ENCODE measurements around the gene DHX30. TPM values are rescaled to one million over a fixed set of nuclear protein-coding genes. Genes with fewer than 3 reads are reported as not detected.

Gene DHX30
- total and polyA plus RNA-seq, 2 of the 4 experiments (the other 2 are of a cell fraction) = 55.6 to 57.2 TPM

DNA sequence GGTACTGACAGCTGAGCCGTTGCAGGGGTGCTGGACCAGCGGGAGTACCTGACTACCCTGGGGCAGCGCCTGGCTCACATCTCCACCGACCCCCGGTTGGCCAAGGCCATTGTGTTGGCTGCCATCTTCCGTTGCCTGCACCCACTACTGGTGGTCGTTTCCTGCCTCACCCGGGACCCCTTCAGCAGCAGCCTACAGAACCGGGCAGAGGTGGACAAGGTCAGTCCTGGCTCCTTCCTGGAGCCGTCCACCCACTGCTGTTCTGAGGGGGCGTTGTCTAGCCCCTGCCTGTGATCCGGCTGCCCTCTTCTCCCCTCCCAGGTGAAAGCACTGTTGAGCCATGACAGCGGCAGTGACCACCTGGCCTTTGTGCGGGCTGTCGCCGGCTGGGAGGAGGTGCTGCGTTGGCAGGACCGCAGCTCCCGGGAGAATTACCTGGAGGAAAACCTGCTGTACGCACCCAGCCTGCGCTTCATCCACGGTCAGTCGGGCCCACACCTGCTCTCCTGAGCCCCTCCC lies 45.7 kb downstream of the DHX30 start:
- Histone ChIP-seq H3K18ac (ENCODE audit: low read depth, low read length) (no peak overlapping the region), H3K27ac (ENCODE audit: insufficient read depth, low read length) (no peak overlapping the region), H2BK20ac (ENCODE audit: low read depth, low read length) (no peak overlapping the region), H3K4me3 (ENCODE audit: insufficient read depth, low read depth, low read length) (no peak overlapping the region), H3K23ac (ENCODE audit: low read depth, low read length) (no peak overlapping the region), H2AK5ac (ENCODE audit: low read depth, low read length) (no peak overlapping the region), H4K8ac (ENCODE audit: low read depth in 2 of 2, low read length in 2 of 2) (no peak overlapping the region), H3K27me3 (ENCODE audit: control insufficient read depth, insufficient read depth, low read length) (no peaks in the 10 kb centered on the region), H3K36me3 (ENCODE audit: control insufficient read depth, insufficient read depth, low read length) (peaks cover 92% of the 10 kb centered on the region), H3K4ac (ENCODE audit: low read depth, low read length) (no peak overlapping the region), H2BK15ac (ENCODE audit: low read depth, low read length) (no peak overlapping the region), H3K9me1 (ENCODE audit: insufficient read depth, low read length) (peaks cover 4% of the 10 kb centered on the region; the same call in 1 of the 2 replicates), H2BK5ac (ENCODE audit: low read depth, low read length, poor library complexity, severe bottlenecking) (no peak overlapping the region), H3K4me1 (ENCODE audit: control insufficient read depth, insufficient read depth, low read length) (peaks cover 2% of the 10 kb centered on the region; the same call in 1 of the 2 replicates), H3K14ac (replicated peaks; ENCODE audit: low read depth, low read length) (no peak overlapping the region), H2AFZ (replicated peaks; ENCODE audit: low read length, poor library complexity) (no peak overlapping the region), H3K9ac (ENCODE audit: low read depth, low read length) (no peak overlapping the region), H4K20me1 (ENCODE audit: insufficient read depth, low read length) (peaks cover 70% of the 10 kb centered on the region), H4K5ac (ENCODE audit: low read depth, low read length) (no peak overlapping the region), H2AK9ac (replicated peaks; ENCODE audit: low read depth, low read length, poor library complexity) (no peak overlapping the region), H3K4me2 (ENCODE audit: low read depth, low read length) (no peak overlapping the region), H3K56ac (ENCODE audit: extremely low read depth, insufficient read depth, low read length) (no peak overlapping the region), H2BK120ac (ENCODE audit: low read depth, low read length) (no peak overlapping the region), H3K79me1 (ENCODE audit: low read depth in 1 of 2, low read length in 2 of 2) (peaks cover 0 to 12% of the 10 kb centered on the region in 2 experiments; a peak in 3 of 4 replicates), H4K91ac (ENCODE audit: insufficient read depth, low read depth, low read length) (no peak overlapping the region), H3K9me3 (ENCODE audit: control insufficient read depth, insufficient read depth, low read length) (no peaks in the 10 kb centered on the region)
- in situ Hi-C loops (cut with MboI; ENCODE audit: low sequenced_read_pairs) (no loop called here), intact Hi-C loops (cut with micrococcal nuclease) (no loop called here), dilution Hi-C loops (cut with HindIII; ENCODE audit: low sequenced_read_pairs, unreplicated experiment) (no loop called here)
- ATAC-seq (ENCODE audit: low read depth) (no peak), DNase-seq (no peak)
- TF ChIP-seq FOS (IDR thresholded peaks at IDR 0.05; ENCODE audit: low read depth, low read length) (no peak), MXI1 (IDR thresholded peaks at IDR 0.05; ENCODE audit: borderline replicate concordance, low read depth, low read length) (no peak), BHLHE40 (IDR thresholded peaks at IDR 0.05; ENCODE audit: low read depth, low read length) (no peak), POLR2A (IDR thresholded peaks at IDR 0.05; ENCODE audit: low read depth, low read length) (no peak), MAFK (IDR thresholded peaks at IDR 0.05; ENCODE audit: low read depth, low read length) (no peak), SMC3 (IDR thresholded peaks at IDR 0.05; ENCODE audit: low read depth, low read length) (no peak), MAZ (IDR thresholded peaks at IDR 0.05; ENCODE audit: borderline replicate concordance, low read depth, low read length) (no peak), CEBPB (IDR thresholded peaks at IDR 0.05; ENCODE audit: low read depth, low read length) (no peak), RAD21 (IDR thresholded peaks at IDR 0.05; ENCODE audit: low read length) (no peak), NFE2L2 (IDR thresholded peaks at IDR 0.05; ENCODE audit: low read depth, low read length) (no peak), RFX5 (IDR thresholded peaks at IDR 0.05; ENCODE audit: low read depth, low read length) (no peak), CHD1 (IDR thresholded peaks at IDR 0.05; ENCODE audit: low read depth, low read length) (no peak), RCOR1 (IDR thresholded peaks at IDR 0.05; ENCODE audit: insufficient replicate concordance, low read length) (no peak)
- TF ChIP-seq, protein P1, sequence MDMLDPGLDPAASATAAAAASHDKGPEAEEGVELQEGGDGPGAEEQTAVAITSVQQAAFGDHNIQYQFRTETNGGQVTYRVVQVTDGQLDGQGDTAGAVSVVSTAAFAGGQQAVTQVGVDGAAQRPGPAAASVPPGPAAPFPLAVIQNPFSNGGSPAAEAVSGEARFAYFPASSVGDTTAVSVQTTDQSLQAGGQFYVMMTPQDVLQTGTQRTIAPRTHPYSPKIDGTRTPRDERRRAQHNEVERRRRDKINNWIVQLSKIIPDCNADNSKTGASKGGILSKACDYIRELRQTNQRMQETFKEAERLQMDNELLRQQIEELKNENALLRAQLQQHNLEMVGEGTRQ (IDR thresholded peaks at IDR 0.05; ENCODE audit: low read depth, low read length) = no peak
- TF ChIP-seq, protein P2, sequence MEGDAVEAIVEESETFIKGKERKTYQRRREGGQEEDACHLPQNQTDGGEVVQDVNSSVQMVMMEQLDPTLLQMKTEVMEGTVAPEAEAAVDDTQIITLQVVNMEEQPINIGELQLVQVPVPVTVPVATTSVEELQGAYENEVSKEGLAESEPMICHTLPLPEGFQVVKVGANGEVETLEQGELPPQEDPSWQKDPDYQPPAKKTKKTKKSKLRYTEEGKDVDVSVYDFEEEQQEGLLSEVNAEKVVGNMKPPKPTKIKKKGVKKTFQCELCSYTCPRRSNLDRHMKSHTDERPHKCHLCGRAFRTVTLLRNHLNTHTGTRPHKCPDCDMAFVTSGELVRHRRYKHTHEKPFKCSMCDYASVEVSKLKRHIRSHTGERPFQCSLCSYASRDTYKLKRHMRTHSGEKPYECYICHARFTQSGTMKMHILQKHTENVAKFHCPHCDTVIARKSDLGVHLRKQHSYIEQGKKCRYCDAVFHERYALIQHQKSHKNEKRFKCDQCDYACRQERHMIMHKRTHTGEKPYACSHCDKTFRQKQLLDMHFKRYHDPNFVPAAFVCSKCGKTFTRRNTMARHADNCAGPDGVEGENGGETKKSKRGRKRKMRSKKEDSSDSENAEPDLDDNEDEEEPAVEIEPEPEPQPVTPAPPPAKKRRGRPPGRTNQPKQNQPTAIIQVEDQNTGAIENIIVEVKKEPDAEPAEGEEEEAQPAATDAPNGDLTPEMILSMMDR (conservative IDR thresholded peaks at IDR 0.05; ENCODE audit: low read depth, low read length) = no peak
- TF ChIP-seq, protein P3, sequence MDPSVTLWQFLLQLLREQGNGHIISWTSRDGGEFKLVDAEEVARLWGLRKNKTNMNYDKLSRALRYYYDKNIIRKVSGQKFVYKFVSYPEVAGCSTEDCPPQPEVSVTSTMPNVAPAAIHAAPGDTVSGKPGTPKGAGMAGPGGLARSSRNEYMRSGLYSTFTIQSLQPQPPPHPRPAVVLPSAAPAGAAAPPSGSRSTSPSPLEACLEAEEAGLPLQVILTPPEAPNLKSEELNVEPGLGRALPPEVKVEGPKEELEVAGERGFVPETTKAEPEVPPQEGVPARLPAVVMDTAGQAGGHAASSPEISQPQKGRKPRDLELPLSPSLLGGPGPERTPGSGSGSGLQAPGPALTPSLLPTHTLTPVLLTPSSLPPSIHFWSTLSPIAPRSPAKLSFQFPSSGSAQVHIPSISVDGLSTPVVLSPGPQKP (IDR thresholded peaks at IDR 0.05; ENCODE audit: borderline replicate concordance, low read depth, low read length) = no peak
- 91% methylated on average over 9 of the region's 23 CpGs; no CpG with 5 or more reads in 1 of the 2 experiments for WGBS, 2 experiments (ENCODE audit: extremely low coverage in 2 of 2, insufficient read length in 1 of 2)
- POLR2A ChIA-PET (ENCODE audit: unreplicated experiment) = no interaction called here
- no TSS peak for BruUV-seq (replicated peaks)
- CTCF ChIA-PET = no interaction called here

Data from IMR-90 (cell line).